Parathyroid adenoma (tissue), 2 donors: ENCODE measurements around the gene OLFML2B.

Experiments
- H2AFZ ChIP-seq: fragments of 300-600 bp; sonication (generic); one replicate; pipeline ENCODE4 v1.7.0; 2017; ENCODE audit warnings: antibody characterized with exemption, mild to moderate bottlenecking
- H3K27ac ChIP-seq: fragments of 300-600 bp; sonication (generic); one replicate; pipeline ENCODE4 v1.7.0; 2017
- H3K27me3 ChIP-seq: fragments of 300-600 bp; sonication (generic); one replicate; pipeline ENCODE4 v1.7.0; 2017; ENCODE audit warnings: low read length; ENCODE audit not compliant: control insufficient read depth, insufficient read depth
- H3K36me3 ChIP-seq: fragments of 300-600 bp; sonication (generic); one replicate; pipeline ENCODE4 v1.7.0; 2017; ENCODE audit warnings: low read length; ENCODE audit not compliant: control insufficient read depth, insufficient read depth
- H3K4me1 ChIP-seq: fragments of 300-600 bp; sonication (generic); one replicate; pipeline ENCODE4 v1.7.0; 2017; ENCODE audit warnings: control low read depth
- H3K4me2 ChIP-seq: fragments of 300-600 bp; sonication (generic); one replicate; pipeline ENCODE4 v1.7.0; 2017; ENCODE audit warnings: low read length
- H3K4me3 ChIP-seq: fragments of 300-600 bp; sonication (generic); one replicate; pipeline ENCODE4 v1.7.0; 2017; ENCODE audit warnings: low read depth, low read length
- H3K79me2 ChIP-seq: fragments of 300-600 bp; sonication (generic); one replicate; pipeline ENCODE4 v1.7.0; 2017; ENCODE audit warnings: control low read depth
- H3K9ac ChIP-seq: fragments of 300-600 bp; sonication (generic); one replicate; pipeline ENCODE4 v1.7.0; 2017; ENCODE audit warnings: mild to moderate bottlenecking
- H3K9me3 ChIP-seq: fragments of 300-600 bp; sonication (generic); one replicate; pipeline ENCODE4 v1.7.0; 2017; ENCODE audit warnings: low read length; ENCODE audit not compliant: control insufficient read depth
- TF ChIP-seq, protein P1 (sequence below): fragments of 300-600 bp; sonication (generic); IDR thresholded peaks from one replicate; pipeline ENCODE4 v1.7.0; 2017; ENCODE audit warnings: antibody characterized with exemption, mild to moderate bottlenecking
- donor health status: primary hyperparathyroidism.

OLFML2B gene

DNA sequence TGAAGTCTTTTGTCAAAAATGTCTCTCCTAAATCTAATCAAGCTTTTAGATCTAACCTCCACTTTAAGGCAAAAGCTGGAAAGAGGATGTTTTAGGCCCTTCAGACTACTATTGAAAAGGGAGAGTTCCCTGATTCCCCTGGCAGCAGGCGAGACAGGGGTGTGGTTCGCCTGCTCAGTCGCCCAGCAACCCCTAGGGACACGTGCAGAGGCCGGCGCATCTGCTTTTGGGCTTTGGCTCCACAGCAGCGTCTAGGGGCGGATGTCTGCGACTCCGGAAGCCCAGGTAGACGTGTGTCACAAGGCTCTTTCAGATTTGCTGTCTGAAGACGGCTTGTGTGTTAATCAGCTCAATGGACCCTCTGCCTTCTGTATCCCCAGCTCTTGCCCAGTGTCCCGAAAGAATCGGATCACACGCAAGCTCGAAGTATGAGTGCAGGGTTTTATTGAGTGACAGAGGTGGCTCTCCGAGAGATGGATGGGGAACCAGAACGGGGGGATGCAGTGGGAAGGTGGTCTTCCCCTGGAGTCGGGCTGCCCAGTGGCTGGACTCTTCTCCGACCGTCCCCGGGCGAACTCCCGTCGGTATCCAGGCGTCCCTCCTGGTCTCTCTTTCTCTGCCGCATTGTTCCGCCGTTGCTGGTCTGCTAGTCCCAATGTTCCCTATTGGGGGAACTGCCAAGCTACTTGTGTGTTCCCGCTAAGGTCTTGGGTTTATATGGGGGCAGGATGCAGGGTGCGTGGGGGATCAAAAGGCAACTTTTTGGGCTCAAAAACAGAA, 45.5 kb downstream of the OLFML2B start:
- Histone ChIP-seq H3K36me3 (no peaks in the 10 kb centered on the region), H3K4me2 (no peak overlapping the region), H2AFZ (no peak overlapping the region), H3K27me3 (no peaks in the 10 kb centered on the region), H3K9ac (no peak overlapping the region), H3K27ac (no peak overlapping the region), H3K79me2 (no peaks in the 10 kb centered on the region), H3K9me3 (no peaks in the 10 kb centered on the region), H3K4me3 (no peak overlapping the region), H3K4me1 (no peaks in the 10 kb centered on the region)
- TF ChIP-seq, protein P1, sequence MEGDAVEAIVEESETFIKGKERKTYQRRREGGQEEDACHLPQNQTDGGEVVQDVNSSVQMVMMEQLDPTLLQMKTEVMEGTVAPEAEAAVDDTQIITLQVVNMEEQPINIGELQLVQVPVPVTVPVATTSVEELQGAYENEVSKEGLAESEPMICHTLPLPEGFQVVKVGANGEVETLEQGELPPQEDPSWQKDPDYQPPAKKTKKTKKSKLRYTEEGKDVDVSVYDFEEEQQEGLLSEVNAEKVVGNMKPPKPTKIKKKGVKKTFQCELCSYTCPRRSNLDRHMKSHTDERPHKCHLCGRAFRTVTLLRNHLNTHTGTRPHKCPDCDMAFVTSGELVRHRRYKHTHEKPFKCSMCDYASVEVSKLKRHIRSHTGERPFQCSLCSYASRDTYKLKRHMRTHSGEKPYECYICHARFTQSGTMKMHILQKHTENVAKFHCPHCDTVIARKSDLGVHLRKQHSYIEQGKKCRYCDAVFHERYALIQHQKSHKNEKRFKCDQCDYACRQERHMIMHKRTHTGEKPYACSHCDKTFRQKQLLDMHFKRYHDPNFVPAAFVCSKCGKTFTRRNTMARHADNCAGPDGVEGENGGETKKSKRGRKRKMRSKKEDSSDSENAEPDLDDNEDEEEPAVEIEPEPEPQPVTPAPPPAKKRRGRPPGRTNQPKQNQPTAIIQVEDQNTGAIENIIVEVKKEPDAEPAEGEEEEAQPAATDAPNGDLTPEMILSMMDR = no peak

DNA sequence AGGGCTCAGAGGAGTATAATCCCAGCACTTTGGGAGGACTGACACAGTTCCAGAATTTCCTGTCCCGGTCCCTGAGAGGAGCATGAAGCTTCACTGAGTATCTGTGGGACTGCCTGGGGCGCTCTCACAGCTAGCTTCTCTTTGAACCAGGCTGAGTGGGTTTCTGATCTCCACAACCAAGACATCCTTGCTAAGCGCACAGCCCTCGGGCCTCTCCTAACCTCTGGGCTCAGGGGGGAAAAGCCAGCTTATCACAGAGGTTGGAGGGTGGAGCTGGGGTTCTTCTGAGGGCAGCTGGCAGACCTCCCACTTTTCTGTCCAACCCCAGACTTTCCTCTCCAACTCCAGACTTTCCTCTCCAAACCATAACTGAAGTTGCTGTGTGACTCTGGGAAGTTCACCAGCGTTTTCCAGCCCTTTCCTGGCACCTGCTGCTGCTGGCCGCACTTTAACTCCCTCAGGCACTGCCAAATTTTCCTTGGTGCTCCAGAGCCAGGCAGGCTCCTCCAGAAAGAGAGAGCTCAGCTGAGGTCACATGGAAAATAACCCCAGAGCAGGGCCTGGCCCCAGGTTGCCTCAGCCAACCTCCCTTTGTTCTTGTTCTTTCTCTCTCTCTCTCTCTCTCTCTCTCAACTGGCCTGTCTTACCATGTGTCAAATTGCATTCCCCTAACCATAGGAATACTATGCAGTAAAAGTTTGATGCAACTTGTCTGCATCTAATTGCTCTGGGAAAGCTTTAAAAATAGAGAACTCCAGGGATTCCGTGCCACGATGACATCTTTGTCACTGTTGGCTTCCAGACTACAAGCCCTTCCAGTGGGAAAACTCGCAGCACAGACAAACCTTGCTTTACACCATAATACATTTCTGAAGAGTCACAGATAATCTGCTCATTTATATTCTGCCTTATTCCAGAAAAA, 49.5 kb downstream of the OLFML2B start:
- Histone ChIP-seq H3K4me2 (no peak overlapping the region), H3K79me2 (no peaks in the 10 kb centered on the region), H3K9me3 (no peaks in the 10 kb centered on the region), H3K27ac (no peak overlapping the region), H3K36me3 (no peaks in the 10 kb centered on the region), H3K9ac (no peak overlapping the region), H3K27me3 (no peaks in the 10 kb centered on the region), H3K4me1 (no peaks in the 10 kb centered on the region), H3K4me3 (no peak overlapping the region), H2AFZ (no peak overlapping the region)
- TF ChIP-seq, protein P1 = no peak

DNA sequence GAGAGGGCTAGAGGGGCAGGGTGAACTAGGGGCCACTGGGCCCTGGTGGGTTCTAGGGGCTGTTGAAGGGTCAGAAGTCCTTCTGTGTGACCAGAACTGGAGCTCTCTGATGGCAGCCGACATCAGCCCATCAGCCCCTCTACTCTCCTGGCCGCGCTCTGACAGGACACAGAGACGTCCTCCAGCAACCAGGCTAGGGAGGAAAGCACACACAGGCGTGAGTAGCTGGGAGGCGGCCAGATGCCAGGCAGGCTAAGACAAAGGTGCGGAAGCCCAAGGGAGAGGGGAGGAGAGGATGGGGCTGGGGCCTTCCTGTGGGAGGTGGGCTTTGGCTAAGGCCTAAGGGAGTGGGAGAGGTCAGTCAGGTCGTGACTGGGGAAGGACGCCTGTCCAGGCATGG, 50.8 kb downstream of the OLFML2B start:
- TF ChIP-seq, protein P1 = no peak
- no peak overlapping the region for H3K4me2 ChIP-seq
- no peak overlapping the region for H3K27ac ChIP-seq
- H3K4me3 ChIP-seq = no peak overlapping the region
- no peak overlapping the region for H2AFZ ChIP-seq
- H3K27me3 ChIP-seq = no peaks in the 10 kb centered on the region
- no peaks in the 10 kb centered on the region for H3K9me3 ChIP-seq
- no peaks in the 10 kb centered on the region for H3K79me2 ChIP-seq
- H3K9ac ChIP-seq = no peak overlapping the region
- no peaks in the 10 kb centered on the region for H3K4me1 ChIP-seq
- no peaks in the 10 kb centered on the region for H3K36me3 ChIP-seq

DNA sequence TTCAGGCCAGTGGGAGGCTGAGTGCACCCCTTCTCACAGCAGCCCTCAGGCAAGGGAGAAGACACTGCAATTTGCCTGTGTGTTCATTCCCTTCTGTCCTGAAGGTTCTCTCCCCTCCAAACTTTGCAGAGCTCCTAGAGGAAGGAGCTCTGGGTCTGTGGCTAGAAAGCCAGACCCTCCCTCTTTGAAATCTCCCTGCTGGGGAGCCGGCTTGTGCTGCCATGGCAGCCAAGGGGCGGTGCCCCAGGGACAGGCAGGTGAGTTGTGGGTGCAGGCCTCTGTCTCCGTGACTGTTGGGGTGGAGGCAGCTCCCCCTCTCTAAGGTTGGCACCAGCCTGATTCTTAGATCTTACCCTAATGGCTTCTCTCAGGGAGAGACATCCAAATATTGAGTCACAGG, 53.0 kb downstream of the OLFML2B start:
- no peak overlapping the region for H3K4me3 ChIP-seq
- no peaks in the 10 kb centered on the region for H3K9me3 ChIP-seq
- no peak overlapping the region for H2AFZ ChIP-seq
- no peaks in the 10 kb centered on the region for H3K4me1 ChIP-seq
- no peaks in the 10 kb centered on the region for H3K79me2 ChIP-seq
- no peak overlapping the region for H3K4me2 ChIP-seq
- no peak overlapping the region for H3K9ac ChIP-seq
- H3K27ac ChIP-seq = no peak overlapping the region
- H3K36me3 ChIP-seq = no peaks in the 10 kb centered on the region
- no peaks in the 10 kb centered on the region for H3K27me3 ChIP-seq
- TF ChIP-seq, protein P1 = no peak
